ENCODE measurements around the gene TESMIN. TPM values are rescaled to one million over a fixed set of nuclear protein-coding genes. Genes with fewer than 3 reads are reported as not detected.

TESMIN gene
- polyA plus RNA-seq, 3 donors: 15.9 to 18.3 (median 17.5) TPM

- DNase-seq (ENCODE audit: extremely low read depth in 1 of 11, low read depth in 9 of 11, low spot score in 4 of 11): no peak
Observed at GRCh38 chr11:68763926-68764657, 12.8 kb upstream of the TESMIN start.

GRCh38 chr11:68763181-68763721 is 11.9 kb upstream of the TESMIN start:
- no peak for DNase-seq (ENCODE audit: extremely low read depth in 1 of 11, low read depth in 9 of 11, low spot score in 4 of 11)

GRCh38 chr11:68762481-68762880 is 11.2 kb upstream of the TESMIN start:
- DNase-seq (ENCODE audit: extremely low read depth in 1 of 11, low read depth in 9 of 11, low spot score in 4 of 11): no peak

- no peak for DNase-seq (ENCODE audit: extremely low read depth in 1 of 11, low read depth in 9 of 11, low spot score in 4 of 11)
Observed at GRCh38 chr11:68761801-68762200, 10.5 kb upstream of the TESMIN start.

- no peak for DNase-seq (ENCODE audit: extremely low read depth in 1 of 11, low read depth in 9 of 11, low spot score in 4 of 11)
Observed at GRCh38 chr11:68759991-68760390, 8.7 kb upstream of the TESMIN start.

GRCh38 chr11:68757711-68758110 is 6.4 kb upstream of the TESMIN start:
- no peak for DNase-seq (ENCODE audit: extremely low read depth in 1 of 11, low read depth in 9 of 11, low spot score in 4 of 11)

GRCh38 chr11:68756171-68756766 is 4.9 kb upstream of the TESMIN start:
- no peak for DNase-seq (ENCODE audit: extremely low read depth in 1 of 11, low read depth in 9 of 11, low spot score in 4 of 11)

GRCh38 chr11:68753300-68753699 is 2.0 kb upstream of the TESMIN start:
- no peak for DNase-seq (ENCODE audit: extremely low read depth in 1 of 11, low read depth in 9 of 11, low spot score in 4 of 11)

GRCh38 chr11:68751004-68751325 is 355 bp downstream of the TESMIN start:
- no peak for DNase-seq (ENCODE audit: extremely low read depth in 1 of 11, low read depth in 9 of 11, low spot score in 4 of 11)

- no peak for DNase-seq (ENCODE audit: extremely low read depth in 1 of 11, low read depth in 9 of 11, low spot score in 4 of 11)
Observed at GRCh38 chr11:68750195-68751003, 921 bp downstream of the TESMIN start.

GRCh38 chr11:68749229-68750123 is 1.8 kb downstream of the TESMIN start:
- DNase-seq (ENCODE audit: extremely low read depth in 1 of 11, low read depth in 9 of 11, low spot score in 4 of 11): no peak

GRCh38 chr11:68748061-68748460 is 3.3 kb downstream of the TESMIN start:
- DNase-seq (ENCODE audit: extremely low read depth in 1 of 11, low read depth in 9 of 11, low spot score in 4 of 11): no peak

- DNase-seq (ENCODE audit: extremely low read depth in 1 of 11, low read depth in 9 of 11, low spot score in 4 of 11): no peak
Observed at GRCh38 chr11:68743539-68743938, 7.8 kb downstream of the TESMIN start.

- DNase-seq (ENCODE audit: extremely low read depth in 1 of 11, low read depth in 9 of 11, low spot score in 4 of 11): no peak
Observed at GRCh38 chr11:68741463-68741862, 9.9 kb downstream of the TESMIN start.

- no peak for DNase-seq (ENCODE audit: extremely low read depth in 1 of 11, low read depth in 9 of 11, low spot score in 4 of 11)
Observed at GRCh38 chr11:68735646-68736045, 15.7 kb downstream of the TESMIN start.

GRCh38 chr11:68735125-68735524 is 16.2 kb downstream of the TESMIN start:
- no peak for DNase-seq (ENCODE audit: extremely low read depth in 1 of 11, low read depth in 9 of 11, low spot score in 4 of 11)

GRCh38 chr11:68734111-68734510 is 17.2 kb downstream of the TESMIN start:
- DNase-seq (ENCODE audit: extremely low read depth in 1 of 11, low read depth in 9 of 11, low spot score in 4 of 11): no peak

- no peak for DNase-seq (ENCODE audit: extremely low read depth in 1 of 11, low read depth in 9 of 11, low spot score in 4 of 11)
Observed at GRCh38 chr11:68727783-68728182, 23.5 kb downstream of the TESMIN start.

- DNase-seq (ENCODE audit: extremely low read depth in 1 of 11, low read depth in 9 of 11, low spot score in 4 of 11): no peak
Observed at GRCh38 chr11:68724293-68724692, 27.0 kb downstream of the TESMIN start.

Data from renal cortex interstitium (tissue), 11 donors.